Measurements from ENCODE around the gene SRSF7.
A peak's percentile ranks its signal among the peaks of the same experiment; 100 is the strongest.
"Not testable (repeated sequence)": the region's sequence is repeated elsewhere in the genome, so short reads cannot be mapped to it uniquely, and the experiment has no call there.

The SRSF7 gene

GRCh38 chr2:38740851-38741731, 10.1 kb downstream of the SRSF7 start:
- DNase-seq: no peak
- H3K27me3 ChIP-seq (ENCODE audit: insufficient read depth, low read length, poor library complexity): no peaks in the 10 kb centered on the region
- 0 out of 2 replicates have a peak overlapping the region, but pooled peaks have one; percentile 21 for H3K27ac ChIP-seq (ENCODE audit: low read length)
- no peak overlapping the region for H3K4me2 ChIP-seq (ENCODE audit: insufficient read depth, low read length)
- H4K20me1 ChIP-seq (ENCODE audit: insufficient read depth, low read length): peaks cover 48% of the 10 kb centered on the region
- H3K9me3 ChIP-seq (ENCODE audit: insufficient read depth, low read length, severe bottlenecking): no peaks in the 10 kb centered on the region
- peak; percentile 37 for ATAC-seq (ENCODE audit: insufficient read depth, low read depth)
- H3K9ac ChIP-seq (ENCODE audit: low read depth, low read length): no peak overlapping the region
- peaks cover 15% of the 10 kb centered on the region for H3K4me1 ChIP-seq (ENCODE audit: insufficient read depth, low read length)
- no peak overlapping the region for H3K4me3 ChIP-seq (ENCODE audit: low read depth in 1 of 2, low read length in 2 of 2)
- no peak overlapping the region for H2AFZ ChIP-seq (ENCODE audit: low read depth, low read length)
- no peak for TF ChIP-seq EZH2 (IDR thresholded peaks at IDR 0.05; ENCODE audit: borderline replicate concordance, low read depth, low read length, severe bottlenecking)
- TF ChIP-seq, protein P1, sequence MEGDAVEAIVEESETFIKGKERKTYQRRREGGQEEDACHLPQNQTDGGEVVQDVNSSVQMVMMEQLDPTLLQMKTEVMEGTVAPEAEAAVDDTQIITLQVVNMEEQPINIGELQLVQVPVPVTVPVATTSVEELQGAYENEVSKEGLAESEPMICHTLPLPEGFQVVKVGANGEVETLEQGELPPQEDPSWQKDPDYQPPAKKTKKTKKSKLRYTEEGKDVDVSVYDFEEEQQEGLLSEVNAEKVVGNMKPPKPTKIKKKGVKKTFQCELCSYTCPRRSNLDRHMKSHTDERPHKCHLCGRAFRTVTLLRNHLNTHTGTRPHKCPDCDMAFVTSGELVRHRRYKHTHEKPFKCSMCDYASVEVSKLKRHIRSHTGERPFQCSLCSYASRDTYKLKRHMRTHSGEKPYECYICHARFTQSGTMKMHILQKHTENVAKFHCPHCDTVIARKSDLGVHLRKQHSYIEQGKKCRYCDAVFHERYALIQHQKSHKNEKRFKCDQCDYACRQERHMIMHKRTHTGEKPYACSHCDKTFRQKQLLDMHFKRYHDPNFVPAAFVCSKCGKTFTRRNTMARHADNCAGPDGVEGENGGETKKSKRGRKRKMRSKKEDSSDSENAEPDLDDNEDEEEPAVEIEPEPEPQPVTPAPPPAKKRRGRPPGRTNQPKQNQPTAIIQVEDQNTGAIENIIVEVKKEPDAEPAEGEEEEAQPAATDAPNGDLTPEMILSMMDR (IDR thresholded peaks at IDR 0.05; ENCODE audit: borderline replicate concordance, extremely low read depth, low read length, poor library complexity, severe bottlenecking): peak; percentile 63
- H3K79me2 ChIP-seq (ENCODE audit: insufficient read depth, low read length): peaks cover 52% of the 10 kb centered on the region
- peaks cover 80% of the 10 kb centered on the region for H3K36me3 ChIP-seq (ENCODE audit: insufficient read depth, low read length)

DNA sequence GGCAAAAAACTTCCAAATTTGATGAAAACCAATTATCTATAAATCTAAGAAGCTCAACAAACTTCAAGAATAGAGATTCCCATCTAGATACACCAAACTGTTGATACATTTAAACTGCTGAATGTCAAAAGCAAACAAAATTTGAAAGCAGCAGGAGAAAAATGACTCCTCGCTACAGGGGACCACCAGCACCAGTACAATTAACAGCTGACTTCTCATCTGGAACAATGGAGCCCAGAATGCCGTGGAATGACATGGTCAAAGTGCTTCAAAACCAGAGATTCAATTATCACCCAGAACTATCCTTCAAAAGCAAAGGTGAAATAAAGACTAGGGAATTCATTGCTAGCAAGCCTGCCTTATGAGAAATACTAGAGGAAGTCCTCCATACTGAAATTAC, 11.6 kb downstream of the SRSF7 start:
- DNase-seq: no peak
- H3K36me3 ChIP-seq (ENCODE audit: insufficient read depth, low read length): peaks cover 71% of the 10 kb centered on the region

DNA sequence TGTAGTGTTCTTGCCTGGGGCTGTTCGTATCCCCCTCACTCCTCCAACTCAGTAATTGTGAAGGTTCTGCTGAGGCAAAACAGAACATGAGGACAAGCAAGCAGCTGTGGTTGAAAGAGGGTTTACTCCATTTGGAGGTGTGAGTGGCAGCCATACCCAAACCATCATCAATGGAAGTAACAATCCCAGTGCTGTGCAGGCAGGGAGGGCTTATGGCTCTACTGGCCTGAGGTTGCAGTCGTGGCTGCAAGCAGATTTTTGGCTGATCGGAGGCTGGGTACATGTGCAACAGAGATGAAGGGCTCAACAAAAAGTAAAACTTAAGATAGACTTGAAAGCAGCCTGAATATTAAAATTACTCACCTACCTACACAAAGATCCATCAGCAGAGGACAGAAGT, 13.2 kb downstream of the SRSF7 start:
- H3K27ac ChIP-seq (ENCODE audit: low read length): no peak overlapping the region

More for the DNA sequence above, 11.6 kb downstream of the SRSF7 start:
- Histone ChIP-seq H3K4me1 (ENCODE audit: insufficient read depth, low read length) (peaks cover 4% of the 10 kb centered on the region; the same call in 1 of the 2 replicates), H3K27me3 (ENCODE audit: insufficient read depth, low read length, poor library complexity) (no peaks in the 10 kb centered on the region), H4K20me1 (ENCODE audit: insufficient read depth, low read length) (peaks cover 34% of the 10 kb centered on the region), H3K9ac (ENCODE audit: low read depth, low read length) (no peak overlapping the region), H2AFZ (ENCODE audit: low read depth, low read length) (no peak overlapping the region), H3K27ac (ENCODE audit: low read length) (no peak overlapping the region), H3K9me3 (ENCODE audit: insufficient read depth, low read length, severe bottlenecking) (no peaks in the 10 kb centered on the region), H3K79me2 (ENCODE audit: insufficient read depth, low read length) (peaks cover 37% of the 10 kb centered on the region), H3K4me3 (ENCODE audit: low read depth in 1 of 2, low read length in 2 of 2) (no peak overlapping the region), H3K4me2 (ENCODE audit: insufficient read depth, low read length) (no peak overlapping the region)
- no peak for ATAC-seq (ENCODE audit: insufficient read depth, low read depth)
- TF ChIP-seq, protein P1 (IDR thresholded peaks at IDR 0.05; ENCODE audit: borderline replicate concordance, extremely low read depth, low read length, poor library complexity, severe bottlenecking): no peak
- no peak for TF ChIP-seq EZH2 (IDR thresholded peaks at IDR 0.05; ENCODE audit: borderline replicate concordance, low read depth, low read length, severe bottlenecking)

GRCh38 chr2:38737000-38737698, 14.0 kb downstream of the SRSF7 start:
- Histone ChIP-seq H3K36me3 (ENCODE audit: insufficient read depth, low read length) (peaks cover 56% of the 10 kb centered on the region), H4K20me1 (ENCODE audit: insufficient read depth, low read length) (peaks cover 17% of the 10 kb centered on the region), H3K79me2 (ENCODE audit: insufficient read depth, low read length) (peaks cover 14% of the 10 kb centered on the region)
- H3K4me2 ChIP-seq (ENCODE audit: insufficient read depth, low read length); H3K4me3 ChIP-seq (ENCODE audit: low read depth in 1 of 2, low read length in 2 of 2); H3K27ac ChIP-seq (ENCODE audit: low read length); H3K9me3 ChIP-seq (ENCODE audit: insufficient read depth, low read length, severe bottlenecking); H3K27me3 ChIP-seq (ENCODE audit: insufficient read depth, low read length, poor library complexity); H3K9ac ChIP-seq (ENCODE audit: low read depth, low read length); DNase-seq; H2AFZ ChIP-seq (ENCODE audit: low read depth, low read length); ATAC-seq (ENCODE audit: insufficient read depth, low read depth); H3K4me1 ChIP-seq (ENCODE audit: insufficient read depth, low read length): not testable (repeated sequence)

More for the DNA sequence above, 13.2 kb downstream of the SRSF7 start:
- ATAC-seq (ENCODE audit: insufficient read depth, low read depth) (no peak), DNase-seq (no peak)
- H2AFZ ChIP-seq (ENCODE audit: low read depth, low read length): no peak overlapping the region
- peaks cover 21% of the 10 kb centered on the region for H3K79me2 ChIP-seq (ENCODE audit: insufficient read depth, low read length)
- no peak overlapping the region for H3K4me2 ChIP-seq (ENCODE audit: insufficient read depth, low read length)
- no peaks in the 10 kb centered on the region for H3K4me1 ChIP-seq (ENCODE audit: insufficient read depth, low read length)
- peaks cover 63% of the 10 kb centered on the region for H3K36me3 ChIP-seq (ENCODE audit: insufficient read depth, low read length)
- peaks cover 24% of the 10 kb centered on the region for H4K20me1 ChIP-seq (ENCODE audit: insufficient read depth, low read length)
- H3K27me3 ChIP-seq (ENCODE audit: insufficient read depth, low read length, poor library complexity): no peaks in the 10 kb centered on the region
- TF ChIP-seq, protein P1 (IDR thresholded peaks at IDR 0.05; ENCODE audit: borderline replicate concordance, extremely low read depth, low read length, poor library complexity, severe bottlenecking): no peak
- no peak for TF ChIP-seq EZH2 (IDR thresholded peaks at IDR 0.05; ENCODE audit: borderline replicate concordance, low read depth, low read length, severe bottlenecking)
- no peak overlapping the region for H3K4me3 ChIP-seq (ENCODE audit: low read depth in 1 of 2, low read length in 2 of 2)
- H3K9me3 ChIP-seq (ENCODE audit: insufficient read depth, low read length, severe bottlenecking): no peaks in the 10 kb centered on the region
- no peak overlapping the region for H3K9ac ChIP-seq (ENCODE audit: low read depth, low read length)

Measured in DND-41 (cell line).